Measurements from ENCODE around the gene TBL3.
"Not testable (repeated sequence)": the region's sequence is repeated elsewhere in the genome, so short reads cannot be mapped to it uniquely, and the experiment has no call there.

Gene TBL3

GRCh38 chr16:2002406-2003230, 30.8 kb downstream of the TBL3 start:
- no peak for DNase-seq

- no peak for DNase-seq
These were observed 31.5 kb downstream of the TBL3 start for GRCh38 chr16:2003231-2003826.

- peak; percentile 95 for DNase-seq
These were observed 32.2 kb downstream of the TBL3 start for GRCh38 chr16:2003827-2004641.

- no peak for DNase-seq
These were observed 33.1 kb downstream of the TBL3 start for GRCh38 chr16:2004795-2005517.

GRCh38 chr16:2005646-2006045, 33.8 kb downstream of the TBL3 start:
- no peak for DNase-seq

GRCh38 chr16:2006317-2006716, 34.5 kb downstream of the TBL3 start:
- DNase-seq: no peak

- no peak for DNase-seq
These were observed 35.4 kb downstream of the TBL3 start for GRCh38 chr16:2007081-2007836.

GRCh38 chr16:2008009-2008526, 36.2 kb downstream of the TBL3 start:
- DNase-seq: no peak

- peak; percentile 68 for DNase-seq
These were observed 36.8 kb downstream of the TBL3 start for GRCh38 chr16:2008631-2009163.

- DNase-seq: no peak
These were observed 37.4 kb downstream of the TBL3 start for GRCh38 chr16:2009164-2009711.

GRCh38 chr16:2009791-2010510, 38.1 kb downstream of the TBL3 start, which contains the start of gene ZNF598:
Gene ZNF598, minus strand, starts transcription at chr16:2009821.
- DNase-seq: peak; percentile 85

- DNase-seq: not testable (repeated sequence)
These were observed 39.9 kb downstream of the TBL3 start for GRCh38 chr16:2011726-2012125.

GRCh38 chr16:2013527-2013926, 41.7 kb downstream of the TBL3 start:
- no peak for DNase-seq

GRCh38 chr16:2015117-2015946, 43.5 kb downstream of the TBL3 start:
- no peak for DNase-seq

- DNase-seq: no peak
These were observed 44.0 kb downstream of the TBL3 start for GRCh38 chr16:2015947-2016208.

- no peak for DNase-seq
These were observed 44.6 kb downstream of the TBL3 start for GRCh38 chr16:2016407-2016922.

- peak; percentile 47 for DNase-seq
These were observed 47.7 kb downstream of the TBL3 start, which contains the start of gene NPW for GRCh38 chr16:2019518-2019920. Gene NPW, plus strand, starts transcription at chr16:2019785.

GRCh38 chr16:2019921-2020831, 48.3 kb downstream of the TBL3 start:
- no peak for DNase-seq
